ENCODE results near the gene PRR15.

The PRR15 gene

GRCh38 chr7:29612596-29612995 lies 49.0 kb downstream of the PRR15 start:
- TF ChIP-seq CTCF (IDR thresholded peaks at IDR 0.05; ENCODE audit: low read length, missing control alignments), result no peak
- no peak for DNase-seq (ENCODE audit: low read depth)
- H3K4me3 ChIP-seq (replicated peaks; ENCODE audit: low read depth, low read length), result no peak overlapping the region

DNA sequence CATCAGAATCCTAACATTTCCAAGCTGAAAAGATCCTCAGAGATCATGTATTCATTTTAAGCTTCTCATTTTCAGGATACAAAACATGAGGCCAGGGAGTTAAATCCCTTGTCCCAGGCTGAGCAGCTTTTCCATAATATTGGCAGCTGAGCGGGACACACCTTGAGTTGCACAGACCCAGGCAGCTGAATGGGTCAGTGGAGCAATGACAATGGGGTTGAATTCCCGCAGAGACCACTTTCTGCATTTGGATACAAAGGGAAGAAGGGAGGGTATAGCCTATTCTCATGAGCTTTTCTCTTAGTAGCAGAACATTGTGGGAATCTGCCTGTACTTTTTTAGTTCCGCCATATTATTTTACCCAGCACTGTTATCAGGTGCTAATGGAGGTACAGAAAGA lies 49.5 kb downstream of the PRR15 start:
- no peak for DNase-seq (ENCODE audit: low read depth)
- no peak for TF ChIP-seq CTCF (IDR thresholded peaks at IDR 0.05; ENCODE audit: low read length, missing control alignments)

DNA sequence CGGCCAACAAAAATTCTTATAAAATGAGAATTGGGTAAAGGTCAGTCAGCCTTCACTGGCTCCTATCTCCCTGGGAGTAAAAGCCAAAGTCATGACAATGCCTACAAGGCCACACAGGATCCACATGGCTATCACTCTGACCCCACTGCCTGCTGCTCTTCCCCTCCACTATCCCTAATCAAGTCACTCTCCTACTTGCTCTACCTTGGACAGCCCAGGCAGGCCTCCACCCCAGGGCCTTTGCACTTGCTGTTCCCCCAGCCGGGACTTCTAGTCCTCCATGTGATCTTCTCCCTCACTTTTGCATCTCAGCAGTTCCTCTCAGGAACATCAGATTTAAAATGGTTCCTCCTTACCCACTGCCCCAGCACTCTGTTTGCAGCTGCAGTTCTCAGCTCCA lies 50.6 kb downstream of the PRR15 start:
- no peak for TF ChIP-seq CTCF (IDR thresholded peaks at IDR 0.05; ENCODE audit: low read length, missing control alignments)
- no peak overlapping the region for H3K4me3 ChIP-seq (replicated peaks; ENCODE audit: low read depth, low read length)
- DNase-seq (ENCODE audit: low read depth), result no peak

More for the DNA sequence above, 49.5 kb downstream of the PRR15 start:
- H3K4me3 ChIP-seq (replicated peaks; ENCODE audit: low read depth, low read length), result no peak overlapping the region
